ENCODE data around the gene PIP4K2B.

GRCh38 chr17:38740044-38740443 lies 59.3 kb downstream of the PIP4K2B start:
- TF ChIP-seq CTCF (IDR thresholded peaks at IDR 0.05) (no peak), POLR2A (IDR thresholded peaks at IDR 0.05) (no peak)

Data from lower leg skin (tissue), 3 donors.